Endothelial cell of umbilical vein (primary cell): ENCODE data around the gene FBXL12. TPM values are rescaled to one million over a fixed set of nuclear protein-coding genes. Genes with fewer than 3 reads are reported as not detected.

Experiments
- BruUV-seq: library from RNA; stranded (reverse); fragments of 400-500 nt; replicated peaks from 2 replicates; lab custom pipeline; 2021; lab: Mats Ljungman, UMichigan
- CTCF ChIA-PET: fragments of 300-600, 350-600 bp; sonication (Branson Sonifier 250); formaldehyde crosslinking; loops from one replicate; lab custom pipeline; 2021; ENCODE audit warnings: antibody characterized with exemption, inconsistent platforms; lab: Charles Lee
- POLR2A ChIA-PET: fragments of 300-600, 350-600 bp; sonication (Branson Sonifier 250); formaldehyde crosslinking; loops from one replicate; lab custom pipeline; 2021; ENCODE audit warnings: antibody characterized with exemption, inconsistent platforms; lab: Charles Lee
- DNase-seq: peaks from one replicate; pipeline ENCODE4 v3.0.0-alpha.2; 2011; ENCODE audit warnings: low read depth, low spot score
- FAIRE-seq: peaks from 2 replicates; lab custom pipeline; 2011; peaks lifted over from hg19 to GRCh38; lab: Jason Lieb, UNC
- H2AFZ ChIP-seq: 2 replicates; pipeline ENCODE4 v1.6.0; 2012; ENCODE audit warnings: low read depth, low read length, control low read depth, inconsistent platforms
- H3K27ac ChIP-seq: 2 replicates; pipeline ENCODE4 v1.5.1; 2011; ENCODE audit warnings: low read depth, mild to moderate bottlenecking, control low read depth, low read length, moderate library complexity; ENCODE audit not compliant: insufficient read depth
- H3K27me3 ChIP-seq, 2 experiments: 2 replicates each; pipeline versions ENCODE4 v1.6.0 to v1.6.1; 2011; ENCODE audit warnings: low read length in 2 of 2, mixed read lengths in 1 of 2; ENCODE audit not compliant: control insufficient read depth in 2 of 2, insufficient read depth in 2 of 2
- H3K36me3 ChIP-seq, 2 experiments: 2 replicates in 1 of 2; 3 replicates in 1 of 2; pipeline ENCODE4 v1.5.1; 2011; ENCODE audit warnings: low read length in 2 of 2, mild to moderate bottlenecking in 1 of 2, moderate library complexity in 1 of 2; ENCODE audit not compliant: control insufficient read depth in 2 of 2, insufficient read depth in 2 of 2; ENCODE audit errors: extremely low read depth in 1 of 2
- H3K4me1 ChIP-seq: 3 replicates; pipeline ENCODE4 v1.5.1; 2011; ENCODE audit warnings: mild to moderate bottlenecking, low read length; ENCODE audit not compliant: control insufficient read depth, insufficient read depth; ENCODE audit errors: extremely low read depth
- H3K4me2 ChIP-seq: 2 replicates; pipeline ENCODE4 v1.6.1; 2011; ENCODE audit warnings: low read length, control low read depth, mixed read lengths; ENCODE audit not compliant: insufficient read depth
- H3K4me3 ChIP-seq, 3 experiments: fragments of 200-600 bp in 1 of 3; sonication (generic), shearing (Covaris generic) in 1 of 3; replicated peaks in 1 of 3; 2 replicates each; pipeline ENCODE4 v1.5.1; 2011 to 2016; ENCODE audit warnings: control low read depth in 3 of 3, low read length in 3 of 3, mild to moderate bottlenecking in 2 of 3, inconsistent platforms in 1 of 3, low read depth in 1 of 3, moderate library complexity in 1 of 3; ENCODE audit not compliant: insufficient read depth in 1 of 3
- H3K79me2 ChIP-seq: 2 replicates; pipeline ENCODE4 v1.6.0; 2012; ENCODE audit warnings: low read length, inconsistent platforms; ENCODE audit not compliant: control insufficient read depth, insufficient read depth
- H3K9ac ChIP-seq: replicated peaks from 2 replicates; pipeline ENCODE3; 2011; ENCODE audit warnings: low read length, control low read depth; ENCODE audit not compliant: insufficient read depth; ENCODE audit errors: extremely low read depth
- H3K9me1 ChIP-seq: replicated peaks from 3 replicates; pipeline ENCODE4 v1.6.0; 2011; ENCODE audit warnings: mild to moderate bottlenecking, low read length; ENCODE audit not compliant: control insufficient read depth, insufficient read depth; ENCODE audit errors: extremely low read depth
- H3K9me3 ChIP-seq: replicated peaks from 2 replicates; pipeline ENCODE4 v1.5.1; 2012; ENCODE audit warnings: low read length, inconsistent platforms; ENCODE audit not compliant: control insufficient read depth, insufficient read depth
- H4K20me1 ChIP-seq: replicated peaks from 2 replicates; pipeline ENCODE3; 2011; ENCODE audit warnings: mild to moderate bottlenecking, low read length; ENCODE audit not compliant: control insufficient read depth, insufficient read depth; ENCODE audit errors: extremely low read depth
- CTCF ChIP-seq, 2 donors: IDR thresholded peaks; 1 replicate in 1 of 2; 2 replicates in 1 of 2; pipeline ENCODE4 v1.5.1; 2011; ENCODE audit warnings: low read length in 2 of 2, mild to moderate bottlenecking in 2 of 2, moderate library complexity in 2 of 2, control low read depth in 1 of 2, inconsistent platforms in 1 of 2, low read depth in 1 of 2; ENCODE audit not compliant: insufficient read depth in 1 of 2; ENCODE audit errors: extremely low read depth in 1 of 2
- EZH2 ChIP-seq: IDR thresholded peaks from 2 replicates; pipeline ENCODE4 v1.6.1; 2012; ENCODE audit warnings: borderline replicate concordance, low read depth, mild to moderate bottlenecking, moderate library complexity, low read length, inconsistent platforms; ENCODE audit not compliant: severe bottlenecking
- FOS ChIP-seq: IDR thresholded peaks from 2 replicates; pipeline ENCODE4 v1.6.1; 2011; ENCODE audit warnings: mild to moderate bottlenecking, low read length, moderate library complexity, borderline replicate concordance; ENCODE audit not compliant: insufficient read depth
- GATA2 ChIP-seq: IDR thresholded peaks from 2 replicates; pipeline ENCODE4 v1.7.0; 2011; ENCODE audit warnings: low read depth, mild to moderate bottlenecking, moderate library complexity, mixed read lengths, low read length; ENCODE audit not compliant: insufficient read length, insufficient read depth
- JUN ChIP-seq: IDR thresholded peaks from 2 replicates; pipeline ENCODE4 v1.6.1; 2011; ENCODE audit warnings: borderline replicate concordance, low read depth; ENCODE audit not compliant: insufficient read length, insufficient read depth
- MYC ChIP-seq: IDR thresholded peaks from one replicate; pipeline ENCODE4 v1.6.1; 2011; ENCODE audit warnings: mild to moderate bottlenecking, low read depth, low read length
- POLR2A ChIP-seq: IDR thresholded peaks from 2 replicates; pipeline ENCODE4 v1.6.1; 2012; ENCODE audit warnings: low read depth, mild to moderate bottlenecking, control low read depth, low read length
- POLR2AphosphoS5 ChIP-seq: IDR thresholded peaks from 2 replicates; pipeline ENCODE4 v1.6.1; 2012; ENCODE audit warnings: low read depth, mild to moderate bottlenecking, control low read depth, low read length, moderate library complexity; ENCODE audit not compliant: insufficient read depth
- dilution Hi-C: fragments of 300-500 bp; cut with MboI; formaldehyde crosslinking; loops from one replicate; pipeline ENCODE4 v1.15.0; 2019; ENCODE audit warnings: low sequenced_read_pairs; ENCODE audit not compliant: extremely low pct_ligation_motif_present
- intact Hi-C: fragments of 100-400 bp; cut with micrococcal nuclease; formaldehyde crosslinking; loops from one replicate; pipeline ENCODE4 v1.10.0; 2022
- polyA plus RNA-seq, 4 experiments: library from polyadenylated mRNA; depleted of rRNA in 3 of 4; stranded (reverse) in 3 of 4; unstranded in 1 of 4; fragments of >200 nt; gene quantifications; 2 replicates each; pipeline versions ENCODE4 v1.2.1 to v1.2.3, GENCODE V29; 2011 to 2012; ENCODE audit warnings: missing spikeins in 1 of 4
- total RNA-seq: library from RNA; stranded (reverse); gene quantifications from 2 replicates; pipeline ENCODE4 v1.2.3, GENCODE V29; 2021
- TF ChIP-seq, protein P1 (sequence below): IDR thresholded peaks from 2 replicates; pipeline ENCODE4 v1.6.1; 2011; ENCODE audit not compliant: insufficient read depth, insufficient read length

Gene FBXL12
- total and polyA plus RNA-seq, 2 donors (not counting 3 experiments of a cell fraction or from before 2014, with no cell fraction given) = 26.9 to 33.3 TPM

DNA sequence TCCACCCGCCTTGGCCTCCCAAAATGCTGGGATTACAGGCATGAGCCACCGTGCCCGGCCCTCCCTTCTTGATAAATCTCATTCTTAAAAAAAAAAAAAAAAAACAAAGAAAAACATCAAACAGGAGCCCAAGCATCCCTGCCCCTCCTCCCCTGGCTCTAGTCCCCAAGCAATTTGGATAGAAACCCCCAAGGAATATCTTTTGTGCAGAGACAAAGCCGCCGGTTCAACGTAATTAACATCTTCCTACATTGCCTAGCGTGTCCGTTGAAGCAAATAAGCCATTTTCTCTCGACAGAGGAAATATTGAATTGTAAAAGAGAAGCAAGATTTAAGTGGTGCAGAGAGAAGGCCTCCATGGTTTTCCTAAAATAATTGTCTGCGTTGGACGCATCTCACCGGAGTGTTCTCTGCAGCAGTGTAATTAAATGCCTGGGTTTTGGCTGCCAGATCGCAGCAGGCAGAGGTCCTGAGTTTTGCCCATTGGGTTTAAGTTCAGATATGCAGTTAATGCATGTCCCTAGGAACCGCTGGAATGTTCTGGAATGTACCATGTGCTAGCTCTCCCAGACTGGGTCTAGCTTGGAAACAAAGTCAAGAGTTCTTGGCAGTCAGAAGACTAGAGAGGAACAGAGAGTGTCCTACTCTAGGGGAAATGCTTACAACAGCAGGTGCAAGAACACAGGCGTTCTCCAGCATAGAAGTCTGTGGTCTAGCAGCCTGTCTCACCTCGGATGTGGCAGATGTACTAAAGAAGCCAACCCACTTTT is 47.0 kb upstream of the FBXL12 start:
- Histone ChIP-seq H3K79me2 (no peaks in the 10 kb centered on the region), H3K4me3 (no peak overlapping the region), H3K36me3 (no peaks in the 10 kb centered on the region), H3K27ac (no peak overlapping the region), H3K4me1 (no peaks in the 10 kb centered on the region), H3K9me3 (no peaks in the 10 kb centered on the region), H3K27me3 (no peaks in the 10 kb centered on the region), H4K20me1 (no peaks in the 10 kb centered on the region), H3K4me2 (no peak overlapping the region), H3K9ac (no peak overlapping the region), H2AFZ (no peak overlapping the region), H3K9me1 (no peaks in the 10 kb centered on the region)
- TF ChIP-seq POLR2A = no peak
- no peak for TF ChIP-seq CTCF (IDR thresholded peaks at IDR 0.05; ENCODE audit: extremely low read depth in 1 of 2, insufficient read depth in 1 of 2, low read depth in 1 of 2, low read length in 2 of 2)
- no peak for TF ChIP-seq POLR2AphosphoS5
- TF ChIP-seq JUN = no peak
- TF ChIP-seq FOS = no peak
- TF ChIP-seq, protein P1, sequence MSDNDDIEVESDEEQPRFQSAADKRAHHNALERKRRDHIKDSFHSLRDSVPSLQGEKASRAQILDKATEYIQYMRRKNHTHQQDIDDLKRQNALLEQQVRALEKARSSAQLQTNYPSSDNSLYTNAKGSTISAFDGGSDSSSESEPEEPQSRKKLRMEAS = no peak
- TF ChIP-seq MYC = no peak
- TF ChIP-seq GATA2 = no peak
- no peak for TF ChIP-seq EZH2
- DNase-seq (no peak), FAIRE-seq (no peak)
- CTCF ChIA-PET = no interaction called here
- no TSS peak for BruUV-seq
- intact Hi-C loops = no loop called here
- dilution Hi-C loops = no loop called here
- POLR2A ChIA-PET = no interaction called here
